ENCODE results near the gene FAM47E.
A peak's percentile ranks its signal among the peaks of the same experiment; 100 is the strongest.

Gene FAM47E

GRCh38 chr4:76301068-76301774, 49.7 kb downstream of the FAM47E start:
- peak; percentile 35 for DNase-seq (ENCODE audit: low read depth)

GRCh38 chr4:76301775-76302162, 50.2 kb downstream of the FAM47E start:
- no peak for DNase-seq (ENCODE audit: low read depth)

GRCh38 chr4:76302826-76303438, 51.4 kb downstream of the FAM47E start:
- DNase-seq (ENCODE audit: low read depth), result no peak

- DNase-seq (ENCODE audit: low read depth), result no peak
These were observed 53.6 kb downstream of the FAM47E start for GRCh38 chr4:76305033-76305687.

GRCh38 chr4:76305971-76306881, 54.7 kb downstream of the FAM47E start, which contains the start of gene STBD1:
Gene STBD1 (plus strand): TSS chr4:76306733. CDS start chr4:76306770, 37 bp downstream.
- peak; percentile 13 for DNase-seq (ENCODE audit: low read depth)

- DNase-seq (ENCODE audit: low read depth), result peak; percentile 16
These were observed 55.5 kb downstream of the FAM47E start for GRCh38 chr4:76306882-76307659.

GRCh38 chr4:76307660-76308014, 56.1 kb downstream of the FAM47E start:
- DNase-seq (ENCODE audit: low read depth), result no peak

GRCh38 chr4:76308548-76308947, 57.0 kb downstream of the FAM47E start:
- DNase-seq (ENCODE audit: low read depth), result no peak

GRCh38 chr4:76309939-76310550, 58.5 kb downstream of the FAM47E start:
- DNase-seq (ENCODE audit: low read depth), result no peak

GRCh38 chr4:76310683-76311082, 59.2 kb downstream of the FAM47E start:
- DNase-seq (ENCODE audit: low read depth), result no peak

- DNase-seq (ENCODE audit: low read depth), result no peak
These were observed 60.4 kb downstream of the FAM47E start for GRCh38 chr4:76311896-76312331.

- no peak for DNase-seq (ENCODE audit: low read depth)
These were observed 60.9 kb downstream of the FAM47E start for GRCh38 chr4:76312457-76312856.

GRCh38 chr4:76313547-76313946, 62.0 kb downstream of the FAM47E start:
- no peak for DNase-seq (ENCODE audit: low read depth)

- no peak for DNase-seq (ENCODE audit: low read depth)
These were observed 63.9 kb downstream of the FAM47E start for GRCh38 chr4:76315267-76315918.

GRCh38 chr4:76316131-76316530, 64.6 kb downstream of the FAM47E start:
- no peak for DNase-seq (ENCODE audit: low read depth)

- DNase-seq (ENCODE audit: low read depth), result no peak
These were observed 70.7 kb downstream of the FAM47E start for GRCh38 chr4:76322236-76322635.

GRCh38 chr4:76325072-76325471, 73.6 kb downstream of the FAM47E start:
- no peak for DNase-seq (ENCODE audit: low read depth)

- no peak for DNase-seq (ENCODE audit: low read depth)
These were observed 75.0 kb downstream of the FAM47E start for GRCh38 chr4:76326515-76326914.

All from fibroblast of the conjunctiva (primary cell).